ENCODE results near the gene BET1L.
"Not testable (repeated sequence)": the region's sequence is repeated elsewhere in the genome, so short reads cannot be mapped to it uniquely, and the experiment has no call there.

The BET1L gene

DNA sequence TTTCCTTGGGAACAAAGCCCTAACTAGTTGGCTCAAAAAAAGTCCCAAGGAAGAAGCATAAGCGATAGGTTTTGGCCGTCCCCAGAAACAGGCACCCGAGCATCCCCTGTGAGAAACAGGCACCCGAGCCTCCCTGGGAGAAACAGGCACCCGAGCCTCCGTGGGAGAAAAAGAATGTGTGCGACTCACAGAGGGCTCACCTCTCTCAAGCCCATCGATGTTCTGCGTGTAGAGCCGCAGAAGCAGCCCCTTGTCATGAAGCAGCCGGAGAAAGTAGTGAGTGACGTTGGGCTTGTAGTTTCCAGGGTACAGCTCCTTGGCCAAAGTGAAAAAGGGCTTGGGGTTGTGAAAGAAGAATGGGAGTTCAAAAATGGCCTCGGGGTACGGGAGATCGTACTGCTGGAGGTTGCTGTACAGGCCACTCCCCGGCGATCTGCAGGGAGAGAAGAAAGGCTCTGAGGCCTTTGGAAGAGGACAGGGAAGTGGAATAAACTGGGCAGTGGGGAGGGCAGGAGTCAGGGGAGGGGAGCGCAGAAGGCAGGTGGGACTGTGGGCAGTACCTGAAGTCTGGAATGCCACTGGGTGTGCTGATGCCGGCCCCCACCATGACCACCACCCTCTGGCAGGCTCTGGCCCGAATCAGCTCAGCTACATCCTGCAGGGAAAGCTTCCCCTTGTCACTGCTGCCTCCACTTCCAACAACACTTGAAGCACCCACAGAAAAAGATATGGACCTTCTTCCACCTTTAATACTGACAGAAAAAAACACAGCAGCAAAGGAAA is 25.8 kb upstream of the BET1L start:
- no peak for DNase-seq (ENCODE audit: low read depth)
- H3K4me3 ChIP-seq (ENCODE audit: low read depth, low read length): no peak overlapping the region

DNA sequence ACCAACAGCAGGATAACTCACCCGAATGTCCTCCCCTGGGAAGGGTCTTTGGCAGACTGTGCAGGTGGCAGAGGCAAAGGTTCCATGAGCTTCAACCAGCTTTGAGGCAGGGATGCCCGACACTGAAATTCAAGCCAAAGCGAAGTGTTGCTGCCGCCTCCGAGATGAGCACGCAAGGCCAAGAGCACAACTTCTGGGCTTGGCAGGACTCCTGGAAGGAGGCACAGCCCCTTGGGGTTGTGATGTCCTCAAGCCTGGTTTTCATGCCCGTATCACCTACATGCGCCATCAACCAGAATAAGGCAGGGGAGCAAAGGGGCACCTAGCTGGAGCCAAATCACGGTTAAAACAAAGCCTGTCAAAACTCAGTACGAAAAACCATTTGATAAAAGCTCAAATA is 23.2 kb upstream of the BET1L start:
- no peak overlapping the region for H3K4me3 ChIP-seq (ENCODE audit: low read depth, low read length)
- DNase-seq (ENCODE audit: low read depth): no peak

DNA sequence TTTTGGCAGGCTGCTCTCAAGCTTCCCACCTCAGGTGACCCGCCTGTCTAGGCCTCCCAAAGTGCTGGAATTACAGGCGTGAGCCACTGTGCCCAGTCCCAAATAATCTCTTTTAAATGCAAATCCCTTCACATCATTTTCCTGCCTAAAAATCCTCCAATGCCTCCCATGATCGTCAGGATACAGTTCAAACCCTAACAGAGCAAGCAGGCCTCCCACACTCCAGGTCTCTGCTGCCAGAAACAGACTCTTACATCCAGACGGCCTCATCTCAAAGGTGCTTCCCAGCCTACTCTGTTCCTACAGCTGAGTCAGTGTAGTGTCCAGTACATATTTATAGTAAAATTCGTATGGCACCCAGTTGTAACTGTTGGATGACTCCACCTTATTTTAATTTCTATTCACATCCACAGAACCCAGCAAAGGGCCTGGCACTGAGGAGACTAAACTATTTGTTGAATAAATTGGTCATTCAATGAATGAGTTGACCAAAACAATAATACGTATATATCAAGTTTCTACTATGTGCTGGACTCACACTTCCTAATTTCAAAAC is 20.7 kb upstream of the BET1L start:
- H3K4me3 ChIP-seq (ENCODE audit: low read depth, low read length): no peak overlapping the region
- DNase-seq (ENCODE audit: low read depth): no peak

DNA sequence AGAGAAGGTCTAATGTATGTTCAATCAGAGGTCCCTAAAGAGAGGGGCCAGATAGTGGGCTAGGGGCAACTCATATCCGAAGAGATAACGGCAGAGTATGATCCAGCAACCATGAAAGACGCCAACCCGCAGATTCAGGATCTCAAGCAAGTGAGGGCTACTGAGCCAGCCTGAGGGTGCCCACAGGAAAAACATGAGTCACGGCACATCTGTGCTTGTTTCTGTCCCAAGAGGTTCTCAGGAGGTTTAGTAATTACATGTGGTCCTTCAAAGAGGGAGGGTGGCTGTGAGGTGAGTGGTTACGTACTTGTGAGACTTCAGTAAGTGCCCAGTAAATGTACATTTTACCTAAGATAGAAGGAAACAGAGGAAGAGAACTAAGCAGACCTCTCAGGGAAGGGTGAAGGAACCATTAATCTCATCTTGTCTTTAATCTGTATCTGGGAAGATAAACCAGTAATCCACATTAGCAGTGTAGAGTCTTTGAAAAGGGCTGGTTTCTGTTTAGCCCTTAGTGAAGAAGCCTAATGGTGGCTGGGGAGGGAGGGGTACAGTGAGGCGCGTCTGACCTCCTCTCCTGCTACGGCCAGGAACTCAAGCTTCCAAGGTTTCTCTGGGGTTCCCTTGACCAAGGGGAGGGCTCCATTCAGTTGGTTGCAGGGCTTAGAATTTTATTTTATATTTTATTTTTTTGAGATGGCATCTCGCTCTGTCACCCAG is 18.7 kb upstream of the BET1L start:
- no peak for DNase-seq (ENCODE audit: low read depth)

DNA sequence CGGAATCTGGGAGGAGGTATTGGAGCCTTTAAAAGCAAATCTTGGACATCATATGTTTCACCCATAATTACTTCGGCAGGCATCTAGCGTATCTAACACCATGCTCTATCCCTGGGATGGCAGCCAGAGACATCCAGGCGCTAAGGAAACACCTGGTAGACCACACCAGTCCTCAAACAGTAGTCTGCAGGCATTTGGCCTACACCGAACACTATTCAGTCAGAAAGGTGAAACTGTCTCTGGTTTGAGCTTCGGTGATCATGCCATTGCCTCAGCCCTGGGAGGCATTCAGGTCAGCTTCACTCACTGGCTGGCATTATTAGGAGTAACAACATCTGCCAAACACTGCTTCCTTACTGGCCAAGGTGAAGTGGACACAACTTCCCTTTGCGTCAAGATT is 17.2 kb upstream of the BET1L start:
- H3K4me3 ChIP-seq (ENCODE audit: low read depth, low read length): no peak overlapping the region
- no peak for DNase-seq (ENCODE audit: low read depth)

More for the DNA sequence above, 18.7 kb upstream of the BET1L start:
- H3K4me3 ChIP-seq (ENCODE audit: low read depth, low read length): no peak overlapping the region

DNA sequence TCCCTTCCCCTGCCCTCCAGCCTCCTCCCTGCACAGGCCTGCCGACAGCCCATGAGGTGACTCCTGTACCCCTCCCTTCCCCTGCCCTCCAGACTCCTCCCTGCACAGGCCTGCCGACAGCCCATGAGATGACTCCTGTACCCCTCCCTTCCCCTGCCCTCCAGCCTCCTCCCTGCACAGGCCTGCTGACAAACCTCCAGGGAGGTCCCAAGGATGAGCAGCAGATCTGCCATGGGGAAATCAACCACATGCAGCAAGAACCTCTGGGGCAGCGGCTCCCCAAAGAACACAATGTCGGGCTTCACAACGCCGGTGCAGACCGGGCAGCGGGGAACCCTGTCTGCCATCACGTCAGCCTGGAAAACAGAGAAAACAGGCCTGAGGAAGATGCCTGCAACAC is 16.7 kb upstream of the BET1L start:
- no peak for DNase-seq (ENCODE audit: low read depth)
- no peak overlapping the region for H3K4me3 ChIP-seq (ENCODE audit: low read depth, low read length)

DNA sequence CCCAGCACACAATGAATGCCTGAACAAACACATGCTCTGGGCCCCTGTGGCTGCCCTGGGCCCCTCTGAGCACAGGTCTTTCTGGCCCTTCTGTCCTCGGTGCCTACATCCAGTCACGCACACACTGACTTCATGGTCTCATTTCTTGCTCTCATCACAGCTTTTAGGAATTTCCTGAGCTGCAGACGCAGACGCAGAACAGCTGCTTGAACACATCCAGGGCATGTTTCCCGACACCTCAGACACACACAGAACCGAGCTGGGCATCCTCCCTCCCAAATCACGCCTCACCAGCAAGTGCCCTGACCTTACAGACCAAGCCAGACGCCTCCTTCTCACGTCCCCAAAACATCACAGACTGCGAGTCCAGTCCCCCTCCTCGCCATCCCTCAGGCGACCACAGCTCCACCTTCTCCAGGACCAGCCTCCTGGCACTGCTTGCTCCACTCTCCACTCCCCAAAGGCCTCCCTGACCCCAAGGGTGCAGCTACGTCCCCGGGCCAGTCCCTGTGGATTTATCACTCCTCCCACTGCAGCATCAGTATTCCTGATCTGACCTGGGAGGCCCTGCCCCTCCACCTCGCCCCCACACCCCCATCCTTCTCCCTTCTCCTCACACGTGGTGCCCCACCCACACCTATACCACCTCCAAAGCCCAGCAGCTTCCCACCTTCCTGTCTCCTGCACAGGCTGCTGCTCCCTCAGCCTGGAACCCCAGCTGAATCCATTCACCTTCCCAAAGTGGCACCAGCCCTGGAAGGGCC is 16.0 kb upstream of the BET1L start:
- no peak for DNase-seq (ENCODE audit: low read depth)
- no peak overlapping the region for H3K4me3 ChIP-seq (ENCODE audit: low read depth, low read length)

DNA sequence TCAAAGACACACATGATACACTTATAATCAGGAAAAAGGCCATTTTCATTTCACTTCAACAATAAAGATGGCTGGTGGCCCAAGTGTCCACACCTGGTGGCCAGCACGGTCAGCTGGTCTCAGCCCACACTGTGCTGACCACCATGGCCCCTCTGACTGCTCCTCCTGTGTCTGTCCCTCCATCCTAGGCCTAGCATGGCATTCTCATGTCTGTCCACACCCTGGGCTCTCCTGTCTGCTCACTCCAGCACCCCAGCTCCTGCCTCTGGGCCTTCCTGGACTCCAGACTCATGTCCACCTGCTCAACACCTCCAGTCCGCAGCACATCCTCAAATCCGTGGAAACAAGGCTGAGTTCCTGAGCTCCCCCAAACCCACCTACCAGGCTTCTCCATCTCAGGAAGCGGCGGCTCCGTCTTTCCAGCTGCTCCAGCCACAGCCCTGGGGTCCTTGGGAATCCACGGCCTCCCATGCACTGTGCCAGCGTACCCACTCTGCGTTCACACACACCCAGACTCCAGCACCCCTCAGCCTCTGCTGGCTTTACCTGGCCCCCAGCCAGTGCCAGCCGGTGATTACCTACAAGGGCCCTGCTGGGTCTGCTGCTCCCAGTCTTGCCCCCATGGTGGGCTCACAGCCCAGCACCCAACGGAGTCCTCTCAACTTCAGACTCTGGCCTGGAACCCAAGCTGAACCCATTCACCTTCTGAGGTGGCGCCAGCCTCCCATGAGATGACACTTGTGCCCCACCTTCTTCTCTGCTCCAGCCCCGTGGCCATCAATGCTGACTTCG is 15.0 kb upstream of the BET1L start:
- no peak for DNase-seq (ENCODE audit: low read depth)

DNA sequence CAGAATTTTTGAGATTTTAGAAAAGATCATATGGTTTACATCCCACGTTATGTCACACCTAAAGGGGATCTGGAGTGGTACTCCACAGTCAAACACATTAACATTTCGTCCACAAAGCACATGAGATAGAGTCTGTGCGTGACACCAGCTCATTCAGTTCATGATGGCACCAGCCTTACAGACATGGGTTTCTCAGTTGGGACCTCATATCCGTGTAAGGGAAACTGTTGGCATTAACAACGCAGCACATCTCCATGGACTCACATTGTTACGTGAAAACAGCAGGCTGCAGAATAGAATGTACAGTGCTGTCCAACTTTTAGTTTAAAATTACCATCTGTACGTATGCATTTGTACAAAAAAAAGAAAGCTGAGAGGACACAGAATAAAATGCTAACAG is 14.3 kb upstream of the BET1L start:
- no peak overlapping the region for H3K4me3 ChIP-seq (ENCODE audit: low read depth, low read length)
- no peak for DNase-seq (ENCODE audit: low read depth)

More for the DNA sequence above, 15.0 kb upstream of the BET1L start:
- H3K4me3 ChIP-seq (ENCODE audit: low read depth, low read length): no peak overlapping the region

DNA sequence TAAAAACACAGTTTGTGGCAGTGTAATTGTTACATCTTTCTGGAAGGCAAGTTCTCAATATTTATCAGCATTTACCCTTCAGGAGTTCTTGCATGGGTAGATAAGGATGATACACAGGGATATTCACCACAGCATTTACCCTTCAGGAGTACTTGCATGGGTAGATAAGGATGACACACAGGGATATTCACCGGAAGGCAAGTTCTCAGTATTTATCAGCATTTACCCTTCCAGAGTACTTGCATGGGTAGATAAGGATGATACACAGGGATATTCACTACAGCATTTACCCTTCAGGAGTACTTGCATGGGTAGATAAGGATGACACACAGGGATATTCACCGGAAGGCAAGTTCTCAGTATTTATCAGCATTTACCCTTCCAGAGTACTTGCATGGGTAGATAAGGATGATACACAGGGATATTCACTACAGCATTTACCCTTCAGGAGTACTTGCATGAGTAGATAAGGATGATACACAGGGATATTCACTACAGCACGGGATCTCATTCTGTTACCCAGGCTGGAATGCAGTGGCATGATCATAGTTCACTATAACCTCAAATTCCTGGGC is 13.5 kb upstream of the BET1L start:
- not testable (repeated sequence) for DNase-seq (ENCODE audit: low read depth); H3K4me3 ChIP-seq (ENCODE audit: low read depth, low read length)

DNA sequence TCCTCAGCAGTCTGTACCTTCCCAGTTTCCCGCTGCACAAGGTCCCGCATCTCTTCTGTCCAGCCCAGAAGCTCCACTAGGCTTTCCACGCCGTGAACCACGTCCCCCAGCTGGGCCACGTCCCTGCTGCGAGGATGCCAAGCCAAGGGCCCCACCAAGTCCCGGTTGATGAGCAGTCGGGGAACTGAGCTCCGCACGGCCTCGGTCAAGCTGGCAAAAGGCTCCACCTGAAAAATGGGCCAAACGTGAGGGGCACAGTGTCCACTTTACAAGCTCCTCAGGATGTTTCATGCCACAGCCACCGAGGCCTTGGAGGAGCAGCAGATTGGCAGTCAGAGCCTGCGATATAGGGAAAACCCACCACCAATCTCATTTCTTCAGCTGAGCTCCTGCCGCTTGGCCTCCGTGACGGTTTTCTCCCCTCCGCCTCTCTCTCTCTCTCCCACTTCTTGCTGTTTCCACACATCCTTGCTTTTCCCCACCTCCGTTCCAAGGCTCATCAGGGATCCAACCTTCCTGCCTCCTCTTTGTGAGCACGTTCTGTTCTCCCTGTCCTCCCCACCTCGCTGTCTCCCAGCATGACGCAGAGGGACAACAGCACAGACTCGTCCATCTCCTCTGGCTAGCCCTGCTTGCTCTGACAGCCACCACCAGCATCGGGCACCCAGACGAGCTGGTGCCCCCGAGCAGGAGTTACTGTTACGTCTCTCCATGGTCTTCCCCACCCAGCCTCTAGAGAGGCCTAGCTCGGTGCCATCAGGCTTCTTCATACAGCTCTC is 11.8 kb upstream of the BET1L start:
- H3K4me3 ChIP-seq (ENCODE audit: low read depth, low read length): no peak overlapping the region
- DNase-seq (ENCODE audit: low read depth): no peak

DNA sequence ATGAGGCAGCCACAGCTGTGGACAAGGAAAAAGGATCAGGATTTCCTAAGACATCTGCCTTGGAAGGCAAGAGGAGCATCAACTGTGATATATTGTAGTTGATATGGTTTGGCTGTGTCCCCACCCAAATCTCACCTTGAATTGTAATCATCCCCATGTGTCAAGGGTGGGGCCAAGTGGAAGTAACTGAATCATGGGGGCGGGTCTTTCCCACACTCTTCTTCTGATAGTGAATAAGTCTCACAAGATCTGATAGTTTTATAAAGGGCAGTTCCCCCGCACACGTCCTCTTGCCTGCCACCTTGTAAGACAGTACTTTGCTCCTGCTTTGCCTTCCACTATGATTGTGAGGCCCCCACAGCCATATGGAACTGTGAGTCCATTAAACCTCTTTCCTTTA is 10.5 kb upstream of the BET1L start:
- no peak for DNase-seq (ENCODE audit: low read depth)
- no peak overlapping the region for H3K4me3 ChIP-seq (ENCODE audit: low read depth, low read length)

DNA sequence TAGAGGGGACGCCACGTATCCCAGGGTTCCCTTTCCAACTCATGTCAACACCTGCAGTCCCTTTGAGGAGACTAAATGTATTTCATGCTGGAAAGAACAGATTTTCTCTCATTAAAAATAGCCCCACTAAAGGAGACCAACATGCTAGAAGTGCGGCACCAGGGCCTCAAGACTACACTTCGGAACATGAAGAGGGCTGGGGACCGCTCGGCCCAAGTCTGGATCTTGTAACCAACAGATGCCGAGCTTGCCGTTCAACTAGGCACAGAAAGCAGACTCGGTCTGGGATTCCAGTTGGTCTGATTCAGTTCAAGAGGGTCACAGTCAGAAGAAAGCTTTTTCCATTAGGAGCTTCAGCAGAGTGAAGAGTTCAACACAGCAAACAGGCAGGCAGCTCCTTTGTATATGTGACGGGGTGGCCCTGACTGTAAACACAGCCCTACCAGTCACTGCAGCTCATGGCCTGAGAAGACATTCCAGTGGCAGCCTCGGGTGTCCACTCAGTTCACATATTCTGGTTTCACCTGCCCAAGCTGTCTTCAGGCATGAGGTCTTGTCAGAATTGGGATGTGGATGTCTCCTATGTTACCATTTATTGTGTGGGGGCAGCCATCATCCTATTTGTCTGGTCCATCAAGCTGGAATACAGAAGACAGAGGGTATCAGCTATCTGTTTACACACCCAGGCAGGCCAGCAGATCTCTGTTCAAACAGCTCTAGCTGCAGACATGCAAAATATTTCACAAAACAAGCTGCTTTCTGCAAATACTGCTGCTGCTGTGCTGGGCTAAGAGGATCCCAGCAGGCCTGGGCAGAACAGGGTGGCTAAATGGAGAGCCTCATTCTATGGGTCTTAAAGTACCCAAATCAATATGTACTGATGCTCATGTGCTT is 9.1 kb upstream of the BET1L start:
- H3K4me3 ChIP-seq (ENCODE audit: low read depth, low read length): no peak overlapping the region
- no peak for DNase-seq (ENCODE audit: low read depth)

DNA sequence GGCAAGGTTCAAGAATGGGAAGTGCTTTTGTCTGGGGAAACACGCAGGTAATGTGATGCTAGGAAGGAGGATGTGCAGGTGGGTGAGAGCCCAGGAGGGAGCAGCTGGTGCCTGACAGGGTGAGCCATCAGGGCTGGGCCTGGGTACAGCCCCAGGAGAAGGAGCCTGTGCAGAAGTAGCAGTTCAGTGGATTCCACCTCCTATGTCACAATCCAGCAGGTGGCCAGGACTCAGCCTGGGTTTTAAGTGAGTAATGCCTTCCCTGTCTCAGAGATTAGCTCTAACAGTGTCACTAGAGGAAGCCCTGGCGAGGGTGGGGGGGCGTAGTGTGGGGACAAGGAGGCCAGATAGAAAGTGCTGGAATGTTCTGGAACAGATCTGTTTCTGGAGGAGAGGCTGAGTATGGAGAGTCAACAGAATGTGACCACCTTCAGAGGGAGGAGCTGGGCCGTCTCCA is 8.4 kb upstream of the BET1L start:
- DNase-seq (ENCODE audit: low read depth): no peak
- H3K4me3 ChIP-seq (ENCODE audit: low read depth, low read length): no peak overlapping the region

DNA sequence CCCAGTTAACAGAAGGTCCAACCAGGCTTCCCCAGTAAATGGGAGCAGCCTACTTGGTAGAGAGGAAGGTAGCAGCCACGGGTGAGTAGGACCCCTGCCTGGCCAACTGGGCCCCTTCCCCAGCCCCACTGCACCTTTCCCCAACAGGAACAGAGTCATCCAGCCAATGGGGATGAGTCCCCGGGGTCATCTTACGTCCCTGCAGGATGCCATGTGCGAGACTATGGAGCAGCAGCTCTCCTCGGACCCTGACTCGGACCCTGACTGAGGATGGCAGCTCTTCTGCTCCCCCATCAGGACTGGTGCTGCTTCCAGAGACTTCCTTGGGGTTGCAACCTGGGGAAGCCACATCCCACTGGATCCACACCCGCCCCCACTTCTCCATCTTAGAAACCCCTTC is 6.9 kb upstream of the BET1L start:
- no peak overlapping the region for H3K4me3 ChIP-seq (ENCODE audit: low read depth, low read length)
- no peak for DNase-seq (ENCODE audit: low read depth)

DNA sequence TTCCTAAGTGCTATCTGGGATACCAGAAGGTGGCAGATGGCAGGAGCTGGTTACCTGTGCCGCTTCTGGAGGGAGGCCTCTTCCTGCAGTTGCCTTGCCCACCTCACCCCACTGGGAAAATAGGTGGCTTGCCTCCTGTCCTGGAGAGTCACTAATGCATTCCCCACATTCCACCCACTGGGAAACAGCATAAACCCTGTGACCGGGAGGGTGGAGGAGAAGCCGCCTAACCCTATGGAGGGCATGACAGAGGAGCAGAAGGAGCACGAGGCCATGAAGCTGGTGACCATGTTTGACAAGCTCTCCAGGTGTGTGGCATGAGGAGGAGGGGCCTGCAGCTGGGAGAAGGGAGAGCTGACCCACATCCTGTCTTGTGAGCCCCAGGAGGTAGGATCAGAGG is 5.9 kb upstream of the BET1L start:
- DNase-seq (ENCODE audit: low read depth): no peak
- no peak overlapping the region for H3K4me3 ChIP-seq (ENCODE audit: low read depth, low read length)

Measured in skeletal muscle cell (primary cell).